GM12873 (cell line): Measurements from ENCODE around the gene SAMD10.

ENCODE experiments used
- TF ChIP-seq, protein P1 (sequence below): IDR thresholded peaks from 2 replicates; pipeline ENCODE4 v1.5.1; 2012; ENCODE audit warnings: low read depth, mild to moderate bottlenecking, moderate library complexity, low read length, control low read depth; ENCODE audit not compliant: insufficient read depth; ENCODE audit errors: missing control alignments

The SAMD10 gene

DNA sequence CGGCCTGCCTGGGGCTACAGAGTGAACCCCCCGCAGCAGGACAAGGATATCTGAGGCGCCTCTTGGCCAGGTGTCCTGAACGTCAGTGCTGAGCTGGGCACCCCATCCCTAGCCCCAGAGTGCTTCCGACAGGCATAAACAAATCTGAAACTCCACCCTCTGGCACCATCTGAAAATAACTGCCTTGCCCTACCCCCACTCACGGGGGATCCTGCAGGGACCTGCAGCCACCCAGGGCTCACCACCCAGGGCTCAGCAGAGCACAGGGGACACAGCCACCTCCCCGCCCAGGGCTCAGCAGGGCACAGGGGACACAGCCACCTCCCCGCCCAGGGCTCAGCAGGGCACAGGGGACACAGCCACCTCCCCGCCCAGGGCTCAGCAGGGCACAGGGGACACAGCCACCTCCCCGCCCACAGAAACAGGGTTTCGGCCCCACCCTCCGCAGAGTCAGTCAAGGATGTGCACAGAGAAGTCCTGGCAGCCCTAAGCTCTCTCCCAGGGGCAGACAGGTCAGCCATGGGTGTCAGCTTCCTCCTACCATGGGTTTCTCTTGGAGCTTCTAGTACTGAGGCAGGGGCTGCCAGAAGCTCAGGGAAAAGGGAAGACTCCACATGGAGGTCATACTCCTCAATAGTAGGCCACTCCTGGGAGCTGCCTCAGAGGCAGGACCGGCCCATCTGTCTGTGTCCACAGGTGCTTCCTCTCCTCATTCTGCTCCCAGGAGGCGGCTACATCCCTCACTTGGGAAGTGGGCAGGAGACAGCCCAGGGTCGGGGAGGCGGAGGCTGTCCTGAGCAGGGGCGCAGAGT lies 27.8 kb downstream of the SAMD10 start:
- TF ChIP-seq, protein P1, sequence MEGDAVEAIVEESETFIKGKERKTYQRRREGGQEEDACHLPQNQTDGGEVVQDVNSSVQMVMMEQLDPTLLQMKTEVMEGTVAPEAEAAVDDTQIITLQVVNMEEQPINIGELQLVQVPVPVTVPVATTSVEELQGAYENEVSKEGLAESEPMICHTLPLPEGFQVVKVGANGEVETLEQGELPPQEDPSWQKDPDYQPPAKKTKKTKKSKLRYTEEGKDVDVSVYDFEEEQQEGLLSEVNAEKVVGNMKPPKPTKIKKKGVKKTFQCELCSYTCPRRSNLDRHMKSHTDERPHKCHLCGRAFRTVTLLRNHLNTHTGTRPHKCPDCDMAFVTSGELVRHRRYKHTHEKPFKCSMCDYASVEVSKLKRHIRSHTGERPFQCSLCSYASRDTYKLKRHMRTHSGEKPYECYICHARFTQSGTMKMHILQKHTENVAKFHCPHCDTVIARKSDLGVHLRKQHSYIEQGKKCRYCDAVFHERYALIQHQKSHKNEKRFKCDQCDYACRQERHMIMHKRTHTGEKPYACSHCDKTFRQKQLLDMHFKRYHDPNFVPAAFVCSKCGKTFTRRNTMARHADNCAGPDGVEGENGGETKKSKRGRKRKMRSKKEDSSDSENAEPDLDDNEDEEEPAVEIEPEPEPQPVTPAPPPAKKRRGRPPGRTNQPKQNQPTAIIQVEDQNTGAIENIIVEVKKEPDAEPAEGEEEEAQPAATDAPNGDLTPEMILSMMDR, result no peak

DNA sequence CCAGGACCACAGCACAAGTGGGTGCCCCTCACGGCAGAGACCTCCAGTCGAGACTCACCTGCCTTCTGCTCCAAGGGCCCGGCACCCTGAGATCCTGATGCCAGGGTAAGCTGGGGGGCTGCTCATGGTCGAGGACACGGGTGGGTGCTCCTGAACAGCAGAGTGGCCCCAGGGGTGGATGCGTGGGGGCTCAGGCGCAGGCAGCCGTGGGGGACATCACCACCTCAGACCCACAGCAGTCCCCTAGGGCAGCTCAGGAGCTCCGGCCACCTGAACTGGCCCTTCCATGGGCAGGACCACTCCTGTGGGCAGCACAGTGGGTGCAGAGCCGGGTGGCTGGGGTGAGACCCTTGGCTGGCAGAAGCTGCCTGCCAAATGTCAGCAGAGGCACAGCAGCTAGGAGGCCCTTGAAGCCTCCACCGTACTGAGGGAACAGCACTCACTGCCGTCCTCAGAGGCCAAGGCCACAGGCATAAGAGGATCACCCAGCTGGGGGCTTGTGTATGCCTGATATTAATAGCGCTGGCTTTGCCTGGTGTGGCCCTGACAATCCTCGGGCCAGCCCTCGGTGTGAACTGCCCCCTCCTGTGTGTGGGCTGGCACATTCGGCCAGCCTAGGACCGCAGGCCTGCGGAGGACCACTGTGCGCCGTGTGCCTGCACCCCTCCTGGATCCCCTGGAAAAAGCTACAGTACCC lies 28.6 kb downstream of the SAMD10 start:
- TF ChIP-seq, protein P1, result no peak

DNA sequence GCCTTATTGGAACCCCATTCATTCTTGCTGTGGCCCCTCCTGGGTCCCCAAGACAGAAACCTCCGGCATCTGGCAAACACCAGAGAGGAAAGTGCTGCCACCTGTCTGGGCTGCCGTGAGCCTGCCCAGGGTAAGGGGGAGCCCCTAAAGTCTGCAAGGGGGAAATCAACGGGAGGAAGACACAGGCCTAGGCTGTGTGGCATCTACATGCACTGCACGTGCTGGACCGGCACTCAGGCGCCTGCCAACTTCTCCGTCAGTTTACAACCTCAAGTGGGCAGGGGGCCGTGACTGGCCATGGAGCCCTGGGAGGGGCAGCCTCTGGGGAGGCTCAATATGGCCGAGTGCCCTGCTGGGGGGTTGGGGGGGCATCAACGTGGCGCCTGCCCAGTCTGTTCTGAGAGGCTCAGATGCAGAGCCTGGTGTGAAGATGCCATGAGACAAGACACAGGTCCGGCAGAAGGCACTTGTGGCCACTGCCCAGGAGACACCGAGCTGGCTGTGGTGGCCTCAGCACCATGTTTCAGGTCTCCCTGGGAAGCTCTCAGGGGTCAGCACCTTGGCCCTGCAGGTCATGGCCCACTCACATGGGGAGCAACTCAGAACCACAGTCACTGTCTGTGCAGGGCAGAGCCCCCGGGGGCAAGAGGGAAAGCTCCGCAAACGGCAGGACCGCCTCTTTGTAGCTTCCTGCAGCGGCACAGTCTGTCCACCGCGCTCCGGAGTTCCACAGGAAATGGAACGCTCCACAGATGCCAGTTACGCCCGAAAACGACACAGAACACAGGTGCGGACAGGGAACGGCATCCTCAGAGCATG lies 31.6 kb downstream of the SAMD10 start:
- TF ChIP-seq, protein P1, result no peak

DNA sequence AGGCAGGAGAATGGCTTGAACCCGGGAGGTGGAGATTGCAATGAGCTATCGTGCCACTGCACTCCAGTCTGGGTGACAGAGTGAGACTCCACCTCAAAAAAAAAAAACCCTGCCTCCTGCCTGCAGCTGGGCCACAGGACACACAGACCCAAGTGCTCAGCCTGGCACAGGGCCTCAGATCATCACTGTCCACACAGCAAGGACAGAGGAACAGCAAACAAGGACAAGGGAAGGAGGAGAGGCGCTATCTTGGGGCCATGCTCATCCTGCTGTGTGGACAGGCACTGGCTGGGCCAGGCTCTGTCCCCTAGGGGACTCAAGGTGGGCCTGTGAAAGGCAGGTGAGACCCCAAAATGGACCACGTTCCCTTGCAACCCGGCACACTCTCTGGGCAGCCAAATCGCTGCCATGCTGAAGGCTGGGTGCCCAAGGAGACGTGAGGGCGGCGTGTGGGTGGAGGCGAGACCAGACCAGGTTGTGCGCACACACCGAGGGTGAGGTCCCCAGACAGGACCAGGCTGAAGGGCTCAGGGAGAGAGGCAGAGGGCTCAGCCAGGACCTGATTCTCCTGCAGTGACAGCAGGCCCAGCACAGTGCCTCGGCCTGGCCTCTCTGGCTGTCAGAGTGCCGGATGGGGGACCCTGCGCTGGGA lies 32.3 kb downstream of the SAMD10 start:
- TF ChIP-seq, protein P1, result no peak

DNA sequence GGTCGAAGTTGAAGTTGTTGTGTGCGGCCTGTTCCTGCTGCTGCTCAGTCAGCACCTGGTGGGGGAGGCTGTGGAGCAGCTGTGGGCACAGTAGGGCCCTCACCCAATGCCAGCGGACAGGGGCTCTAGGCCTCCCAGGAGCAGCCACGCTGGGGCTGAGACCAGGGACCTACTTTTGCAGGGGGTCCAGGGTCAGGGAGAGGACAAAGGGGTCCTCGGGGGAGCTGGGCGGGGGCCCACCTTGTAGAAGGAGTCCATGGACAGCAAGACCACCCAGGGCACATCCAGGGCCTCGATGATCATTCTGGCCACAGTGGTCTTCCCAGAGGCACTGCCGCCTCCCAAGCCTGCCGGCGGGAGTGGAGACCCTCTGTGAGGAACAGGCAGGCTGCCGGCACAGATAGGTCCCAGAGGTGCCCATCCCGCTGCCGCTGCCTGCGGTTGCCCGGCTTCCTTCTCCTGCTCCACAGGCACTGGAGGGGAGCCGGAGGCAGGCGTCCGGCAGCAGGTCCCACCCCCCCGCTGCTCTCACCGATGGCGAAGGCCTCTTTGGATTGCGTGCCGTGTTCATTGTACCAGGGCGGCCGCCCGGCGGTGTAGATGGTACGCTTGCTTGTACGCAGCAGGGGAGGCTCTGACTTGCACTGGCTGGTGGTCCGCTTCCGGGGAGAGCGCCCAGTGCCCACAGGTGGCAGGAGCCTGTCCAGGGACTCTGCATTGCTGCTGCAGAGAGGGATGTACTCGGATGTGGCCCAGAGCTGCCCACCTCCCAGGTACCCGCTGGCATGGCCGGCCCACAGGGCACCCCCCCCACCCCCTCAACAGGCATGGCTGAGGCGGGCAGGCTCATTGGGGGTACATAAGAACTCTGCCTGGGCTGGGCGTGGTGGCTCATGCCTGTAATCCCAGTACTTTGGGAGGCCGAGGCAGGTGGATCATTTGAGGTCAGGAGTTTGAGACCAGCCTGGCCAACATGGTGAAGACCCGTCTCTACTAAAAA lies 33.2 kb downstream of the SAMD10 start:
- TF ChIP-seq, protein P1, result no peak

DNA sequence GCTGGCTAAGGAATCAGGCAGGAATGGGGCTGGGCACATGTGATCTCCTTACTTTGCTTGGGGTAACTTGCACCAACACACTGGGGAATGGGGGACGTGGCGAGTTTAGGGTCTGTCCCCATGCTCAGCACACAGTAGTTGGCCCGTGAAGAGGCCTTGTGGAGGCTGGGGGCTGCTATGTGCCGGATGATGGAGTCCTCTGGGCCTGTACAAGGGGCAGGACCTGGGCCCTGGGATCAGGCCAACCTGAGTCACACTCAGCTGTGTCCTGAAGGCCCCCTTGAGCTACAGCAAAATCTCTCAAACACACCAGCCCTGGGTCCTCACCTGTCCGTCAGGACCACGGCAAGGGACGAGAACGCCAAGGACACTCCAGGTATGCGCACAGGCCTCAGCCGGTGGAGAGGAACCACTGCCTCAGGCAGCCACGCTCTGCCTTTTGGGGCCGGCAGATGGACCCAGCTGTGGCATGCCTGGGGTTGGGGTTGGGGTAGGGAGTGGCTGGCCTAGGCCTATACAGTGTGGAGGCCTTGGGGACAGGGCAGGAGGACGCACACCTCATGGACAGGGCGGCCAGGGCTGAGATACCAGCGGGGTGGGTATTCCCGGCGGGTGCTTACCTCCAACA lies 34.3 kb downstream of the SAMD10 start:
- TF ChIP-seq, protein P1, result no peak
